H1 (cell line): ENCODE measurements around the gene PRSS50. TPM values are rescaled to one million over a fixed set of nuclear protein-coding genes. Genes with fewer than 3 reads are reported as not detected.

Source experiments
- CTCF ChIA-PET: fragments of 300-600 bp; sonication (Branson Sonifier 250); formaldehyde crosslinking; loops from one replicate; lab custom pipeline; 2021; ENCODE audit not compliant: partially characterized antibody; lab: Charles Lee
- POLR2A ChIA-PET: fragments of 300-600 bp; sonication (Branson Sonifier 250); formaldehyde crosslinking; loops from one replicate; lab custom pipeline; 2021; ENCODE audit warnings: inconsistent platforms; ENCODE audit not compliant: partially characterized antibody; lab: Charles Lee
- DNase-seq, 2 experiments: peaks; one replicate each; pipeline versions ENCODE4 v3.0.0 to v3.0.0-alpha.2; 2010 to 2022; ENCODE audit warnings: low spot score in 2 of 2, low read depth in 1 of 2, mixed read lengths in 1 of 2
- FAIRE-seq: peaks from 2 replicates; lab custom pipeline; 2011; peaks lifted over from hg19 to GRCh38; lab: Jason Lieb, UNC
- H2AFZ ChIP-seq: 2 replicates; pipeline ENCODE4 v1.8.1; 2012; ENCODE audit warnings: low read length, inconsistent platforms
- H2AK5ac ChIP-seq: 2 replicates; pipeline ENCODE4 v1.6.1; 2013; ENCODE audit warnings: low read depth, low read length
- H2BK120ac ChIP-seq: replicated peaks from 2 replicates; pipeline ENCODE3; 2013; ENCODE audit warnings: low read depth, low read length, inconsistent platforms
- H2BK12ac ChIP-seq: 2 replicates; pipeline ENCODE4 v1.6.1; 2013; ENCODE audit warnings: low read depth, low read length
- H2BK15ac ChIP-seq: 2 replicates; pipeline ENCODE4 v1.6.1; 2013; ENCODE audit warnings: low read length
- H2BK20ac ChIP-seq: 2 replicates; pipeline ENCODE4 v1.6.1; 2013; ENCODE audit warnings: low read length
- H2BK5ac ChIP-seq: 2 replicates; pipeline ENCODE4 v1.6.1; 2013; ENCODE audit warnings: low read depth, low read length
- H3K14ac ChIP-seq: 2 replicates; pipeline ENCODE4 v1.6.1; 2013; ENCODE audit warnings: inconsistent platforms; ENCODE audit not compliant: insufficient read length
- H3K18ac ChIP-seq: 2 replicates; pipeline ENCODE4 v1.6.1; 2013; ENCODE audit warnings: low read length; ENCODE audit errors: extremely low read depth
- H3K23ac ChIP-seq: 2 replicates; pipeline ENCODE4 v1.6.1; 2013; ENCODE audit warnings: inconsistent platforms; ENCODE audit not compliant: insufficient read length
- H3K23me2 ChIP-seq: 2 replicates; pipeline ENCODE4 v1.6.1; 2013; ENCODE audit warnings: low read depth, low read length
- H3K27ac ChIP-seq: 2 replicates; pipeline ENCODE4 v1.6.1; 2011; ENCODE audit warnings: low read depth, low read length, inconsistent platforms
- H3K27me3 ChIP-seq, 4 experiments: replicated peaks in 1 of 4; 1 replicate in 1 of 4; 2 replicates in 3 of 4; pipeline versions ENCODE4 v1.6.1 to v1.8.1; 2011 to 2013; ENCODE audit warnings: low read length in 3 of 4, mild to moderate bottlenecking in 3 of 4, inconsistent platforms in 2 of 4, mixed read lengths in 2 of 4, moderate library complexity in 1 of 4; ENCODE audit not compliant: control insufficient read depth in 3 of 4, insufficient read depth in 3 of 4; ENCODE audit errors: extremely low read depth in 1 of 4
- H3K36me3 ChIP-seq, 4 experiments: 2 replicates each; pipeline versions ENCODE4 v1.6.1 to v1.8.1; 2011 to 2013; ENCODE audit warnings: mild to moderate bottlenecking in 4 of 4, low read length in 3 of 4, moderate library complexity in 2 of 4, control low read depth in 1 of 4, inconsistent platforms in 1 of 4; ENCODE audit not compliant: insufficient read depth in 4 of 4, control insufficient read depth in 2 of 4
- H3K4ac ChIP-seq: replicated peaks from 2 replicates; pipeline ENCODE3; 2013; ENCODE audit warnings: low read length, low read depth, mixed read lengths, inconsistent platforms; ENCODE audit not compliant: insufficient read length
- H3K4me1 ChIP-seq, 4 experiments: replicated peaks in 1 of 4; 1 replicate in 1 of 4; 2 replicates in 3 of 4; pipeline versions ENCODE4 v1.6.1 to v1.8.1; 2011 to 2013; ENCODE audit warnings: low read length in 3 of 4, inconsistent platforms in 2 of 4, mixed read lengths in 1 of 4; ENCODE audit not compliant: insufficient read depth in 4 of 4, control insufficient read depth in 3 of 4
- H3K4me2 ChIP-seq, 2 experiments: 2 replicates each; pipeline versions ENCODE4 v1.6.1 to v1.8.1; 2011 to 2013; ENCODE audit warnings: low read depth in 2 of 2, low read length in 2 of 2, control low read depth in 1 of 2, inconsistent platforms in 1 of 2, mild to moderate bottlenecking in 1 of 2; ENCODE audit not compliant: insufficient read depth in 1 of 2
- H3K4me3 ChIP-seq, 4 experiments: fragments of 200-600, 300-600 bp in 1 of 4; sonication (generic), shearing (Covaris generic), sonication (Bioruptor Twin) in 1 of 4; 2 replicates each; pipeline versions ENCODE4 v1.5.1 to v1.8.1; 2011 to 2016; ENCODE audit warnings: low read length in 4 of 4, low read depth in 3 of 4, control low read depth in 2 of 4, inconsistent platforms in 2 of 4, mild to moderate bottlenecking in 2 of 4, mixed read lengths in 1 of 4, moderate library complexity in 1 of 4; ENCODE audit not compliant: insufficient read depth in 2 of 4; ENCODE audit errors: extremely low read depth in 1 of 4
- H3K56ac ChIP-seq: replicated peaks from 2 replicates; pipeline ENCODE3; 2013; ENCODE audit warnings: low read depth, mild to moderate bottlenecking, mixed read lengths, low read length, inconsistent platforms; ENCODE audit not compliant: insufficient read length
- H3K79me1 ChIP-seq: 2 replicates; pipeline ENCODE4 v1.6.1; 2013; ENCODE audit warnings: low read depth, low read length, control low read depth
- H3K79me2 ChIP-seq, 2 experiments: 2 replicates each; pipeline versions ENCODE4 v1.6.1 to v1.8.1; 2012 to 2013; ENCODE audit warnings: low read length in 2 of 2, mild to moderate bottlenecking in 2 of 2, inconsistent platforms in 1 of 2; ENCODE audit not compliant: insufficient read depth in 2 of 2, control insufficient read depth in 1 of 2
- H3K9ac ChIP-seq, 4 experiments: replicated peaks in 1 of 4; 1 replicate in 1 of 4; 2 replicates in 3 of 4; pipeline versions ENCODE4 v1.6.1 to v1.8.1; 2011 to 2013; ENCODE audit warnings: low read depth in 3 of 4, low read length in 3 of 4, control low read depth in 2 of 4, mild to moderate bottlenecking in 2 of 4, moderate library complexity in 2 of 4, inconsistent platforms in 1 of 4; ENCODE audit errors: extremely low read depth in 1 of 4
- H3K9me3 ChIP-seq, 2 experiments: 2 replicates each; pipeline versions ENCODE4 v1.6.1 to v1.8.1; 2012 to 2013; ENCODE audit warnings: mild to moderate bottlenecking in 2 of 2, moderate library complexity in 2 of 2, control low read depth in 1 of 2, inconsistent platforms in 1 of 2, low read depth in 1 of 2, low read length in 1 of 2, mixed read lengths in 1 of 2; ENCODE audit not compliant: insufficient read depth in 2 of 2
- H4K20me1 ChIP-seq, 2 experiments: replicated peaks in 1 of 2; 2 replicates each; pipeline versions ENCODE3 to v1.8.1; 2011 to 2013; ENCODE audit warnings: inconsistent platforms in 2 of 2, low read length in 2 of 2, mild to moderate bottlenecking in 1 of 2; ENCODE audit not compliant: insufficient read depth in 2 of 2, control insufficient read depth in 1 of 2
- H4K5ac ChIP-seq: 2 replicates; pipeline ENCODE4 v1.6.1; 2013; ENCODE audit warnings: low read length, low read depth, mixed read lengths, inconsistent platforms; ENCODE audit not compliant: insufficient read length
- H4K8ac ChIP-seq: 2 replicates; pipeline ENCODE4 v1.8.0; 2013; ENCODE audit warnings: mild to moderate bottlenecking, moderate library complexity, low read length, inconsistent platforms; ENCODE audit not compliant: insufficient read depth; ENCODE audit errors: extremely low read depth
- H4K91ac ChIP-seq: replicated peaks from 2 replicates; pipeline ENCODE3; 2013; ENCODE audit warnings: low read length, mixed read lengths, inconsistent platforms; ENCODE audit not compliant: insufficient read length
- BACH1 ChIP-seq: IDR thresholded peaks from 2 replicates; pipeline ENCODE4 v1.6.1; 2012; ENCODE audit warnings: low read length, improper control_type of control experiment
- CTBP2 ChIP-seq: IDR thresholded peaks from 2 replicates; pipeline ENCODE4 v1.7.0; 2011; ENCODE audit warnings: borderline replicate concordance, mild to moderate bottlenecking, moderate library complexity, mixed read lengths, low read length; ENCODE audit not compliant: insufficient read depth, insufficient read length
- JUN ChIP-seq: IDR thresholded peaks from 2 replicates; pipeline ENCODE4 v1.6.1; 2011; ENCODE audit warnings: low read depth, mild to moderate bottlenecking, improper control_type of control experiment, low read length
- KDM5A ChIP-seq: fragments of 200-600 bp; IDR thresholded peaks from 2 replicates; pipeline ENCODE4 v1.7.1; 2012; ENCODE audit warnings: mild to moderate bottlenecking, low read length, inconsistent platforms, mixed read lengths
- POLR2A ChIP-seq, 2 experiments: IDR thresholded peaks; 1 replicate in 1 of 2; 2 replicates in 1 of 2; pipeline ENCODE4 v1.6.1; 2011; ENCODE audit warnings: low read depth in 2 of 2, low read length in 2 of 2, mild to moderate bottlenecking in 2 of 2; ENCODE audit errors: control extremely low read depth in 1 of 2
- RNF2 ChIP-seq: fragments of 200-900, 300-1000 bp; sonication (generic); IDR thresholded peaks from 2 replicates; pipeline ENCODE4 v1.7.1; 2016; ENCODE audit warnings: borderline replicate concordance, low read depth, mild to moderate bottlenecking, antibody characterized with exemption, low read length; ENCODE audit not compliant: poor library complexity, severe bottlenecking; ENCODE audit errors: missing control alignments
- RXRA ChIP-seq: IDR thresholded peaks from 2 replicates; pipeline ENCODE4 v1.6.1; 2011; ENCODE audit warnings: low read depth, mild to moderate bottlenecking, low read length, moderate library complexity; ENCODE audit not compliant: insufficient read depth
- SIN3A ChIP-seq, 2 experiments: IDR thresholded peaks in 1 of 2; conservative IDR thresholded peaks in 1 of 2; 2 replicates each; pipeline ENCODE4 v1.6.1; 2011 to 2012; ENCODE audit warnings: low read length in 2 of 2, improper control_type of control experiment in 1 of 2, low read depth in 1 of 2, mild to moderate bottlenecking in 1 of 2
- SRF ChIP-seq: IDR thresholded peaks from 2 replicates; pipeline ENCODE4 v1.6.1; 2011; ENCODE audit warnings: mild to moderate bottlenecking, low read depth, low read length, moderate library complexity
- TAF1 ChIP-seq: IDR thresholded peaks from 2 replicates; pipeline ENCODE4 v1.6.1; 2011; ENCODE audit warnings: mild to moderate bottlenecking, low read depth, low read length
- TAF7 ChIP-seq: optimal IDR thresholded peaks from 2 replicates; pipeline ENCODE3; 2011; ENCODE audit warnings: low read depth, mild to moderate bottlenecking, inconsistent platforms, low read length, moderate library complexity, borderline replicate concordance
- USF2 ChIP-seq: IDR thresholded peaks from 2 replicates; pipeline ENCODE4 v1.6.1; 2011; ENCODE audit warnings: low read length, improper control_type of control experiment
- WGBS, 2 experiments: shearing (Covaris generic) in 1 of 2; methylation state at CpG; one replicate each; pipeline versions ENCODE4 v1.1.6 to v1.1.7; 2013 to 2015; ENCODE audit warnings: low lambda C conversion rate in 2 of 2, mixed read lengths in 2 of 2, inconsistent platforms in 1 of 2, low coverage in 1 of 2, missing lambda C conversion rate in 1 of 2; ENCODE audit not compliant: insufficient replicate concordance in 2 of 2, insufficient coverage in 1 of 2, insufficient read length in 1 of 2; ENCODE audit errors: extremely low coverage in 1 of 2, missing lambda C conversion rate in 1 of 2; 5-methylcytosine and 5-hydroxymethylcytosine counted together
- polyA plus RNA-seq, 7 experiments: library from polyadenylated mRNA; depleted of rRNA in 3 of 7; stranded (reverse) in 5 of 7; unstranded in 2 of 7; fragments of >200 nt in 5 of 7; fragments of 200-250 nt in 2 of 7; gene quantifications; 1 replicate in 5 of 7; 2 replicates in 1 of 7; 4 replicates in 1 of 7; pipeline versions ENCODE4 v1.2.1 to v1.2.3, GENCODE V29; 2011 to 2013; ENCODE audit warnings: missing spikeins in 2 of 7, mixed read lengths in 2 of 7
- total RNA-seq: library from RNA; stranded (reverse); fragmentation: NEBNext Ultra II Directional; extraction: Animal tissue kit (Norgen Biotek cat#: 25700); gene quantifications from 2 replicates; pipeline ENCODE4 v1.2.1, GENCODE V29; 2021

Gene PRSS50
- total and polyA plus RNA-seq, 2 of the 8 experiments (the other 6 are each of a cell fraction or from before 2014, with no cell fraction given) = 0.47 to 0.71 TPM

- Histone ChIP-seq H2BK120ac (no peak overlapping the region), H2AK5ac (no peak overlapping the region), H2BK20ac (no peak overlapping the region), H3K79me2 (no peaks in the 10 kb centered on the region), H3K18ac (no peak overlapping the region), H3K9me3 (no peaks in the 10 kb centered on the region), H4K8ac (no peak overlapping the region), H2BK5ac (no peak overlapping the region), H4K20me1 (peaks cover 0 to 3% of the 10 kb centered on the region in 2 experiments), H3K9ac (no peak overlapping the region), H2AFZ (no peak overlapping the region), H2BK12ac (no peak overlapping the region), H3K4me1 (peaks cover 0 to 6% (median 0%) of the 10 kb centered on the region in 4 experiments; a peak in 1 of 7 replicates), H2BK15ac (no peak overlapping the region), H3K23me2 (no peaks in the 10 kb centered on the region), H3K4me2 (no peak overlapping the region), H3K23ac (no peak overlapping the region), H3K4me3 (no peak overlapping the region), H3K56ac (no peak overlapping the region), H3K14ac (no peak overlapping the region), H4K5ac (no peak overlapping the region), H3K36me3 (no peaks in the 10 kb centered on the region), H3K27me3 (no peaks in the 10 kb centered on the region; a peak in 2 of 7 replicates), H3K4ac (no peak overlapping the region), H4K91ac (no peak overlapping the region), H3K79me1 (no peaks in the 10 kb centered on the region), H3K27ac (no peak overlapping the region)
- CTCF ChIA-PET = interaction anchor here (0.6 to 6.5 kb wide), 16 partner anchors 12 to 405 kb away, joined by 3 to 91 read pairs (median 4); no protein-coding TSS in a partner anchor
- FAIRE-seq (no peak), DNase-seq (no peak)
- POLR2A ChIA-PET = no interaction called here
- 80% methylated on average over 6 of the region's 6 CpGs; no CpG with 5 or more reads in 1 of the 2 experiments for WGBS, 2 experiments
- TF ChIP-seq BACH1 = no peak
- TF ChIP-seq RNF2 = no peak
- TF ChIP-seq KDM5A = no peak
- TF ChIP-seq USF2 = no peak
- no peak for TF ChIP-seq TAF7
- TF ChIP-seq TAF1 = no peak
- no peak for TF ChIP-seq POLR2A (IDR thresholded peaks at IDR 0.05; ENCODE audit: control extremely low read depth in 1 of 2, low read depth in 2 of 2, low read length in 2 of 2)
- no peak for TF ChIP-seq SIN3A (conservative IDR thresholded peaks at IDR 0.05 in 1 of 2, IDR thresholded peaks at IDR 0.05 in 1 of 2; ENCODE audit: low read depth in 1 of 2, low read length in 2 of 2)
- TF ChIP-seq SRF = no peak
- TF ChIP-seq RXRA = no peak
- TF ChIP-seq JUN = no peak
- no peak for TF ChIP-seq CTBP2
Observed at GRCh38 chr3:46710671-46711295, 6.9 kb downstream of the PRSS50 start.
